Measurements from ENCODE around the gene ANTXR1.

- peak in 1 of 12 donors; percentile 10 for TF ChIP-seq CTCF (IDR thresholded peaks at IDR 0.05)
- TF ChIP-seq POLR2A (IDR thresholded peaks at IDR 0.05), result no peak
Observed at GRCh38 chr2:69167469-69167822, 154.5 kb downstream of the ANTXR1 start.
